ENCODE data around the gene PSMD13.

PSMD13 gene

DNA sequence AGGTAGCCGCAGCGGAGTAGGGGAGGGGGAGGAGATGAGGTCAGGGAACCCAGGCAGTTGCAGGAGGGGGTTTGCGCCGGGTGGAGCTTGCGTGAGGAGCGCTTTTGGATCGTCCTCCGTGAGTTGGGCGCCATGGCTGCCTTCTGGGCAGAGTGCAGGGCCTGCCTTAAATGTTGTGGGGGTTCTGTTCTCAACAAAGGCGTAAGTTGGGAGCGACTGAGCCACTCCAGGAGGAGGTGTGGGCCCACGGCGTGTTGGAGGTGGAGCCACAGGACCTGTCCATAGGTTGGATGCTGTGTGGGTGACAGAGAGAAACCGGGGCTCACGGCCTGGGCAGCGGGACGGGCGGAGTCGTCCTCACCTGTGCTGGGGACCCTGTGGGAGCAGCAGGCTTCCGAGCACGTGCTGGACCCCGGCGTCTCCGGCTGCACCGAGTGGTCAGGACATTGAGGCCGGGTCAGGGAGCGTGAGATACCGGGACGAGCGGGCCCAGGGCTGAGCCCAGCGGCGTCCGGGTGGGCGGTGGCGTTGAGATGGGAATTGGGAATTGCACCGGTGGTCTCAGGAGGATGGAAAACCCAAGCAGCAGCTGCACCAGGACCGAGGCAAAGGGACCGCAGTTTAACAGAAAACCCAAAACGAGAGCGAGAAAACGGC lies 51.2 kb downstream of the PSMD13 start:
- DNase-seq (ENCODE audit: low read depth, low spot score): no peak

DNA sequence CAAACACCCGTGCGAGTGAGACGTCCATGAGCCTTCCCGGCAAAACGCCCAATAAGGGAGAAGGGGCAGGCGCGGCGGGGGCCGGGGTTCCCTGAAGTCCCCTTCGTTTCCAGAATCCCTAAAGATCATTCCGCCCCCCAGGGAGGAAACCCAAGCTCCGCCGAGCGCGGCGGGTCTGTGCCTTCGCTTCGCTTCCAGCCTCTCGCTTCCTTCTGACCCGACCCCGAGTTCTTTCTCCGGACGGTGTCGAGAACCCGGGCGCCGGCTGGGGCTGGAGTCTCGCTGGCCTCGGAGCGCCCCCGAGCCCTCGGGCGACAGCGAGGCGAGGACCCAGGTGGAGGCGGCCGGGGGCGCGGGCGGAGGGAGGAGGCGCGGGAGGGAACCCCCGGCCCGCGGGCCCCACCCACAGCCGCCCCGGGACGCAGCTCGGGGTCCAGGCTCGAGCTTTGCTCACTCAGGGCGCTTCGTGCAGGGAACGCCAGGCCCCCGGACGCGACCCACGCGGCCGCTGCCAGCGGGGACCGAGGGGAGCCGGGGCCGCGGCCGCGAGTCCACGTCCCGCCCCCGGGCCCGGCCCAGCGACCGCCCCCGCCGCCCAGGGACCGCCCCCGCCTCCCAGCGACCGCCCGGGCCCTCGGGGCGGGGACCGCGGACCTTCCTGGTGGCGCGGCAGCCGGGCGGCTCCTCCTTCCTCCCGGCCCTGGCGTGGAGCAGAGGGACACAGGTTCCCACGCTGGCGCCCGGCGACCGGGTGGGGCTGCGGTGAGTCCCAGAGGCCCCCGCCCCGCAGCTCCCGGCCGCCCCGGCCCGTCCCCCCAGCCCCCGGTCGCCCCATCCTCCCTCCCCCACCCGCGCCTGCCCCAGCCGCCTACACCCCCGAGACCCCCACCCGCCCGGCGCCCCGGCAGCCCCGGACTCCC lies 52.0 kb downstream of the PSMD13 start, which contains the start of gene PGGHG:
Gene PGGHG (plus strand): TSS at position 649 of the 920 bp plus-strand sequence. CDS start 691 bp downstream, outside the sequence.
- no peak for DNase-seq (ENCODE audit: low read depth, low spot score)

DNA sequence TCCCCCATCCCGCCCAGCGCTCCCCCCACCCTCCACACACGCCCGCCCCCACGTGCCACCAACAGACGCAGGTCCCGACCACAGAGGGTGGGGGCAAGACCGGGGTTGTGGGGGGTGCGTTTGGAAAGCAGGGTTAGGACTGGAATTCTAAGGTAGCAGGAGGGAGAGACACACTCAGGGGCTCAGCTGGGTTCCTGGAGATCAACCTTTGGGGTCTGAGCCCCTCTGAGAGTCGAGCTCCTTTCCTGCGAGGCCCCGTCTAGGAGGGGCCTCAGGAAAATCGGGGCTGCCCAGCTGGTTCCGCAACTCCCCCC lies 52.6 kb downstream of the PSMD13 start:
- DNase-seq (ENCODE audit: low read depth, low spot score): no peak

DNA sequence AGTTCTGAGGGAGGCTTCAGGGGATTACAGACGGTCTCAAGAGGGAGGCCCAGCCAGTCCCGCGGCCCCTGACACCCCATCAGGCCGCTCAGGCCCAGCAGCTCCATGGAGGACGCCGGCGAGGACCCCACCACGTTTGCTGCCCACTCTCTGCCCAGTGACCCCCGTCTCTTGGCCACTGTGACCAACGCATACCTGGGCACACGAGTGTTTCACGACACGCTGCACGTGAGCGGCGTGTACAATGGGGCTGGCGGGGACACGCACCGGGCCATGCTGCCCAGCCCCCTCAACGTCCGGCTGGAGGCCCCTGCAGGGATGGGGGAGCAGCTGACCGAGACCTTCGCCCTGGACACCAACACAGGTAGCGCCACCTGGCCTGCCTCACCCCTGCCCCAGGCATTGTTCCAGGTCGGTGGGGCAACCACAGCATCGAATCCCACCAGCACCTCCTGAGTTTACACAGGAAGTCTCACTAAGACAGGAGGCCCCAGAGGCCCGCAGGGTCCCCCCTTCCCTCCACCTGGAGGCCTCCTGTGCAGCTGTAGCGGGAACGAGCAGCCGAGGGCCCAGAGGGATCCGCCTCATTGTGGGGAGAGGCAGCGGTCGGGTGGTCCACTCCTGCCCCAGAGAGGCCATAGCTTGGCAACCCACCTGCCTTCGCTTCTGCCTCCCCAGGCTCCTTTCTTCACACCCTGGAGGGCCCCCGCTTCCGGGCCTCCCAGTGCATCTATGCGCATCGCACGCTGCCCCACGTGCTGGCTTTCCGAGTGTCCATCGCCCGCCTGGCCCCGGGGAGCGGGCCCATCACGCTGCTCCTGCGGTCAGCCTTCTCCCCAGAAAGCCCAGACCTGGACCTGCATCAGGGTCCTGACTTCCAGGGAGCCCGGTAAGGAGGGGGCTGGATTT lies 53.2 kb downstream of the PSMD13 start:
- DNase-seq (ENCODE audit: low read depth, low spot score): no peak

DNA sequence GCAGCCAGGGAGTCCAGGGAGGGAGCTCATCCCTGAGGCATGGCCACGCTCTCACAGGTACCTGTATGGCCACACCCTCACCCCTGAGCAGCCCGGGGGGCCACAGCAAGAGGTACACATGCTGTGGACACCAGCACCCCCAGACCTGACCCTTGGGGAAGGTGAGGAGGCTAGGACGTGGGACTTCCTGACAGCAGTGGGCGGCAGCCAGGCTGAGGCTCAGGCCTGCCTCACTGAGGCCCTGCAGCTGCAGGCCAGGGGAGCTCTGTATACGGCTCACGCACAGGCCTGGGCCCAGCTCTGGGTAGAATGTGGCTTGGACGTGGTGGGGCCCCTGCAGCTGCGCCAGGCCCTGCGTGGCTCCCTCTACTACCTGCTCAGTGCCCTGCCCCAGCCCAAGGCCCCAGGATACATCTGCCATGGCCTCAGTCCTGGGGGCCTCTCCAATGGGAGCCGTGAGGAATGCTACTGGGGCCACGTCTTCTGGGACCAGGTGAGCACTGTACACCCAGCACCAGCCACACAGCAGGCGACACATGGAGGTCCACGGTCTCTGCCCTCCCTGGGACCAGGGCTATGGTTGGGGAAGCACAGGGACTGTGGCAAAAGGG lies 54.0 kb downstream of the PSMD13 start:
- DNase-seq (ENCODE audit: low read depth, low spot score): no peak

DNA sequence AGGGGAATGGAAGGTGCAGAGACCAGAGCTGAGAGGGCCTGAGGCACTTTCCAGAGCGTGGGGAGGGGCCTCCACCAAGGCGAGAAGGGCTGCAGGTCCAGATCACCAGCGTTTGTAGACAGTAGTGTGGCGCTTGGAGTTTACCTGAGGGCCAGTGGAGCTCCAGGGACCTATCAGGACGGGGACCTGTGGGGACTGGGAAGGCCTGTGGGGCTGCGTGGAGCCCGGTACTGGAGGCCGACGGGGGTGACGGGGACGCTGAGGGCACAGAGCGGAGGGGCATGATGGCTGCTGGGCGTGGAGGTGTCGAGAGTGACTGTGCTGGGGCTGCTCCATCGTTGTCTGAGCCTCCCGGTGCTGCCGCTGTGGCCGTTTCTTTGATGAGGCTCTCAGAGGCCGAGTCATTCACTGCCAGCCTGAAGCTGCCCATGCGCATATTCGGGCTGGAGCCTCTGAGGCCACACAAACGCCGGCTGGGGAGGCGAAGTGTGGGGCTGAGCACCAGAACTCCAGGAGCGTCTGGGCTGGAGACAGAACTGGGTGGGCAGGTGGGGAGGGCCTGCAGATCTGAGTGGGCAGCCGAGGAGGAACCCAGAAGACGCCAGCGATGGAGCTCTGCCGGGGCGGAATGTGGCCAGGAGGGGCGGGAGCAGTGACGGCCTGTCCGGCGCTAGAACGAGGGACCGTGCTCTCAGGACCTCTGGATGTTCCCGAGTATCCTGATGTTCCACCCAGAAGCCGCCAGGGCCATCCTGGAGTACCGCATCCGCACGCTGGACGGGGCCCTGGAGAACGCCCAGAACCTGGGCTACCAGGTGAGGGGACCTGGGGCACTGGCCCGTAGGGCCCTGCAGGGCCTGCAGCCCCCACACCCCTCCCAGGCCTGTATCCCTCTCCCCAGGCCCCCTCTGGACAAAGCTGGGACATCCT lies 54.8 kb downstream of the PSMD13 start:
- DNase-seq (ENCODE audit: low read depth, low spot score): no peak

DNA sequence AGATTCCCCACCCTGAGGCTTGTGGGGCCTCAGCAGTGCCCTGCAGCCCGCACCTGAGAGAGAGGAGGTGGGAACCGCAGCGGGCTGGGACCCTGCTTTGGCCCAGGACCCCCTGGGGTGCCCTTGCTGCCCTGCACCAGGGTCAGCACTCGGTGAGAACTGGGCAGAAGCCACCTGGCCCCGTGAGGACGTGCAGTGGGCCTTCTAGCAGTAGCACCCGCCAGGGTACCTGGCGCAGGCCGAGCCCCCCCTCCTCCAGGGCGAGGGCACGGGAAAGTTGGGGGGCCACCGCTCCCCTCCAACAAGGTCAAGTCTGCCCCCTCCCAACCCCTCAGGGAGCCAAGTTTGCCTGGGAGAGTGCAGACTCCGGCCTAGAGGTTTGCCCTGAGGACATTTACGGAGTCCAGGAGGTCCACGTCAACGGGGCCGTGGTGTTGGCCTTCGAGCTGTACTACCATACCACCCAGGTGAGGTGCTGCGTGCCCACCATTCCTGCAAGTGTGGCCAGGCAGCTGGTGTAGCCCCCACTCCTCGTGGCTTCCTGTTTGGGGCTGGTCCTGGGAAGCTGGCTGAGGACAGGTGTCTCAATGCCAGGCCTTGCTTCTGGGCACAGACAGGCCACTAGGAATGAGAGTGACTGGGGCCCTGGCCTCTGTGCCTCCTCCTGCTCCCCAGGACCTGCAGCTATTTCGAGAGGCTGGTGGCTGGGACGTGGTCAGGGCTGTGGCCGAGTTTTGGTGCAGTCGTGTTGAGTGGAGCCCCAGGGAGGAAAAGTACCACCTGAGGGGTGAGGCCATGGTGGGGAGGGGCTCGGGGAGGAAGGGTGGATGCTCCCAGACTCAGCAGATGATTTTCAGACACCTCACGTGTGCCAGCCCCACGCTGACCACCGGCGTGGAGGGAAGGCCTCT lies 55.7 kb downstream of the PSMD13 start:
- DNase-seq (ENCODE audit: low read depth, low spot score): no peak

DNA sequence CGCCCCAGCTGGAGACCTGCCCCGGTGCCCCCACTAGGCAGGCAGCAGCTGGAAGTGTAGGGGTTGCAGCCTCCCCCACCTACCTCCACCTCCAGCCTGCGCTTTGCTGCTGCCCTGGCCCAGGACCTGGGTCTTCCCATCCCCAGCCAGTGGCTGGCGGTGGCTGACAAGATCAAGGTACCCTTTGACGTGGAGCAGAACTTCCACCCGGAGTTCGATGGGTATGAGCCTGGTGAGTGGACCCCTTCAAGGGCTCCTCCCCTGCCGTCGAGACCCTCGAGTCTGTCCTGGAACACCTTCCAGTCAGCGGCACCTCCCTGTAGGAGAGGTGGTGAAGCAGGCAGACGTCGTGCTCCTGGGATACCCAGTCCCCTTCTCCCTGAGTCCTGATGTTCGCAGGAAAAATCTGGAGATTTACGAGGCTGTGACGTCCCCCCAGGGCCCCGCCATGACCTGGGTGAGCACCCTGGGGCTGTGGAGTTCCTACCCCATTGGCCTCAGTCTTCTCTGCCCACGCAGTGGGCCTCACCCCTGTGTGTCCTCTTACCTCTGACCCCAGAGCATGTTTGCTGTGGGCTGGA lies 56.6 kb downstream of the PSMD13 start:
- no peak for DNase-seq (ENCODE audit: low read depth, low spot score)

DNA sequence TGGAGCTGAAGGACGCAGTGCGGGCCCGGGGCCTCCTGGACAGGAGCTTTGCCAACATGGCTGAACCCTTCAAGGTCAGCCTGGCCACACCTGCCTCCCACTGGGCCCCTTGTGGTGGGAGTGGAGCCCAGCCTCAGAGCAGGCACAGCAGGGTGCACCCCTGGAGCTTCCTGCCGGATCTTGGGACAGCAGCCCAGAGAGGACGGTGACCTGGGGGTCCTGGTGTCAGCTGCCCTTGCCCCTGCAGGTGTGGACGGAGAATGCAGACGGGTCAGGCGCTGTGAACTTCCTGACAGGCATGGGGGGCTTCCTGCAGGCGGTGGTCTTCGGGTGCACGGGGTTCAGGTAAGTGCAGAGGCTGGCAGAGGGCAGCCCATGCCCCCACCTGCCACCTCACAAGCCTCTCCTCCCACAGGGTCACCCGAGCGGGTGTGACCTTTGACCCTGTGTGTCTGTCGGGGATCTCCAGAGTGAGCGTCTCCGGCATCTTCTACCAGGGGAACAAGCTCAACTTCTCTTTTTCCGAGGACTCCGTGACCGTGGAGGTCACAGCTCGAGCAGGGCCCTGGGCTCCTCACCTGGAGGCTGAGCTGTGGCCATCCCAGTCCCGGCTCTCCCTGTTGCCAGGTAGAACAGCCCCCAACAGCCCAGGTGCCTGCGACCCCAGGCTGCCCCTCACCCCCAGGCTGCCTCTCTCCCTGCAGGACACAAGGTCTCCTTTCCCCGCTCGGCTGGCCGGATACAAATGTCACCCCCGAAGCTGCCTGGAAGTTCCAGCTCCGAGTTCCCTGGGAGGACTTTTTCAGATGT lies 57.3 kb downstream of the PSMD13 start:
- no peak for DNase-seq (ENCODE audit: low read depth, low spot score)

DNA sequence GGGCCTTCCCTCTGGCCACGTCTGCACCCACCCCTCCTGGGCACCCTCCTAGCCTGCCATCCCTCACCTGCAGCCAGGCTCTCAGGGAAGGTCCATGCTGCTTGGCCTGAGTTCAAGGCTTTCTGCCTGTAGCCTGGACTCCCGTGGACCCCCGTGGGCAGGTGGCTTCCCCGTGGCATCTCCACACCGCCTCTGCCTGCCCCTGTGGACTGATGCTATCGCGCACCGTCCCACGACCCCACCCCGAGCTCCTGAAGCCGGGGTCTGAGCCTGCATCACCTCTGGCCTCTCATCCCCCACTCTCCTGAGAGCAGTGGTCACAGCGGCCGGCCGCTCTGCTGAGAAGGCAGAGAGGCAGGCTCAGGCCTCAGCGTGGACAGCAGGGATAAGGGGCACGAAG lies 58.0 kb downstream of the PSMD13 start:
- no peak for DNase-seq (ENCODE audit: low read depth, low spot score)

DNA sequence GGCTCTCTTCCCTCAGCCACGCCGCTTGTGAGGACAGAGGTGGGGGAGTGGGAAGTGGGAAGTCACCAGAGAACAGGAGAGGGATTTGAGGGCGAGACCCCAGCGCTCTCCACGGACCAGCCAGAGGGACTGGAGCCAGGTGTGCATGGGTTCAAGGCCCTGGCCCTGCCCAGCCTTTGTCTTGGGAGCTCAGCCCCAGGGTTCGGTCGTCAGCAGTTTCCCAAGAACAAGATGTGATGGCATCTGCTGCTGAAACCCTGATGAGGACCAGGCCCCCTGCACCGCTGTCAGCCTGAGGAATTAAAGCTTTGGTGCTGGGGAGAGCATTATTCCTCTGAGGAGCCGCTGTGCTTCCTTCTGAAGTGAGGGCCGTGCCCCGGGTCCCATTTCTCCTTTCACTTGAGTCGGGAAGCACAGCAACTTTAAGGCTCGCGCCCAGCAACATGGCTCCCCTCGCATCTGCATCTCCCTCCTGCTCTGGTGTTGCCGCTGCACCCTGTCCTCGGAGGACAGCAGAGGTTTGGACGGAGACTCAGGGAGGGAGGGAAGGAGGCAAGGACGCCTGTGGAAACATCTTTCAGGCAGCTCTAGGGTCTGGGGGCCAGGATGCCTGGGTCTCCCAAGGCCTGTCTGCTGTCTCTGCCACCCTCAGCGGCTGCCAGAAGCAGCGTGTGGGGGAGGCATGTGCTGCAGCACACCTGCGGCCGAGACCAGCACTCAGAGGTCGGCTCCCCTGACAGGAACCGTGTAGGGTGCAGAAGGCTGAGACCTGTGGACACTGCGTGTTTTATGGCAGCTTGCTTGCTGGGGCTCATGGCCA lies 58.8 kb downstream of the PSMD13 start:
- no peak for DNase-seq (ENCODE audit: low read depth, low spot score)

DNA sequence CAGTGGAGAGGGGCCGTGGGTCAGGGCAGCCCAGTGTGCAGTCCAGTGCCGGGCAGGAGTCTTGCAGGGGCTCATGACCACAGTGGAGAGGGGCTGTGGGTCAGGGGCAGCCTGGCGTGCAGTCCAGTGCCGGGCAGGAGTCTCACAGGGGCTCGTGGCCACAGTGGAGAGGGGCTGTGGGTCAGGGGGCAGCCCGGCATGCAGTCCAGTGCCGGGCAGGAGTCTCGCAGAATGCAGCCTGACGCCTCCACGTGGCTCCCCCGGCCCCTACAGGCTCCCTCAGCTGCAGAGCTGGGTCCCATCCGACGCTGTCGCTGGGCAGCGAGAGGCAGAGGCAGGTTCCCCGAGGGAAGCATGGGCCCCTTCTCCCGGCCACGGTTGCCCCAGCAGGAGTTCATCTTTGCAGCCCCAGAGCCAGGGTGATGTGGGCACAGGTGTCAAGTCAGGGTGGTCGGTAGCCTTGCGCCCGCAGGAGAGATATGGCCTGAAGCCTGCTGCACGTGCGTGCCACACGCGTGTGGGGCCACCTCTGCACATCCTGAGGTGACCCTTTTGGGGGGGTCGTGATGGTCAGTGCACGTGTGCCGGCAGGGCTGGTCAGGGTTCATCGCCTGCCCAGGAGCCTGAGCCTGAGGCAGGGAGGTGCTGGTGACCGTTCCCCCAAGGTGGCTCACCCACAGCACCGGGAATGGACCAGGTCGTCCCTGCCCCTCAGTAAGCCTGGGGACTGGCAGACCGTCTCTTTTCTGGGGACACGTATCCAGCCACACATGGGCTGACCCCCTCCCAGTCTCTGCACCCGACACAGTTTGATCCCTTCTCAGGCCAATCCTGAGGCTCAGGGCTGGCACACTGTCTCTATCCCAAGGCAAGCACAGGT lies 59.6 kb downstream of the PSMD13 start:
- no peak for DNase-seq (ENCODE audit: low read depth, low spot score)

DNA sequence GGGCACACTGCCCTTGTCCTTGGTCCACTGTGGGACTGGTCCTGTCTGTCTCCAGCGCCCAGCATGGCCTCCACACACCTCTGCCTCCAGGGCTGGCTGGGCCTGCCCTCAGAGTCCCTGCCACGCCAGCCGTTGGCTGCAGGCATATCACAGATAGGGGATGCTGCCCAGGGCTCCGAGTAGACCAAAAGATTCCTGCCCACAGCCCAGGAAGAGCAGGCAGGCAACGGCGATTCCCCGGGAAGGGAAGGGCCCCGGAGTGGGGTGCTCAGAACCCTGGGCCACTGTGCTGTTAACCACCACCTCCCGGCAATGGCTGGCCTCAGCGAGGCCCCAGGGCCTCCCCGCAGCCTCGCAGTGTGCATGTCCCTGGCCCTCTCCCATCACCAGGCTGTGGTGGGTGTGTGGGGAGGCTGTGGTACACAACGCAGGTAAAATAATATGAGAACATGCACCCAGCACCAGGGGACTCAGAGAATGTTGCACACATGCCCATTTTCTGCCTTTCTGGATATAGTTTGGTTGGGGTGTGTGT lies 60.3 kb downstream of the PSMD13 start:
- DNase-seq (ENCODE audit: low read depth, low spot score): no peak

DNA sequence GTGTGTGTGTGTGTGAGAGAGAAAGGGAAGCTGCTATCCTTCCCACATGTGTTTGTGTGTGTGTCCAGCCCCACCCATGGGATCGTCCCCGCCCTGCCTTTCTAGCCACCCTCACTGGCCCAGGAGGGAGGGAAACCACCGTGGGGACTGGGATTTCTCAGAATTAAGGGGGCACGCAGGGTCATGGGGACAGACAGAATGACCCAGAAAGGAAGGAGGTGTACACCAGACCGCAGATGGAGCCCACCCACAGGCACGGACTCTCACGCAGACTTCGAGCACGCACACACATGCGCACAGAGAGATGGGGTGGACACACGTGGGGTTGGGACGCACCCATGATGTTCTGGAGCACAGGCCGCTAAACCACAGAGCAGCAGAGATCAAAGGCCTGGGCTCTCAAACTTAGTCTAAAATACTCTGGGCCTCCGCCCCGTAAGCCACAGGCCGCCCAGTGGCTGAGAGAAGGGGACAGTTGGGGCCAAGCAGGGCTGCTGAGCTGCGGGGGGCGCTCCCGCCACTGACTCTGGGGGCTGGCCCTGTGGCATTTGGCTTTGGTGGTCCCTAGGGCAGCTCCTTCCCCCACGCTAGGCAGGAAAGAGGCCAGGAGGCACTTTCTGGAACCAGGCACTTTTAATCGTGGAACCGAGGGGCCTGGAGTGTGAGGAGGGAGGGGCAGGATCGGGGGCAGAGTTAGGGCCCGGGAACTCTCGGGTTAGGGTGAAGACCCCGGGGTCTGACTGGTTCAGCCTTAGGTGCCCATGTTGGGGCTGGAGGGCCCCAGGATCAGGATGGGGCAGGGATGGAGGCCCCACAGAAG lies 61.0 kb downstream of the PSMD13 start:
- no peak for DNase-seq (ENCODE audit: low read depth, low spot score)

DNA sequence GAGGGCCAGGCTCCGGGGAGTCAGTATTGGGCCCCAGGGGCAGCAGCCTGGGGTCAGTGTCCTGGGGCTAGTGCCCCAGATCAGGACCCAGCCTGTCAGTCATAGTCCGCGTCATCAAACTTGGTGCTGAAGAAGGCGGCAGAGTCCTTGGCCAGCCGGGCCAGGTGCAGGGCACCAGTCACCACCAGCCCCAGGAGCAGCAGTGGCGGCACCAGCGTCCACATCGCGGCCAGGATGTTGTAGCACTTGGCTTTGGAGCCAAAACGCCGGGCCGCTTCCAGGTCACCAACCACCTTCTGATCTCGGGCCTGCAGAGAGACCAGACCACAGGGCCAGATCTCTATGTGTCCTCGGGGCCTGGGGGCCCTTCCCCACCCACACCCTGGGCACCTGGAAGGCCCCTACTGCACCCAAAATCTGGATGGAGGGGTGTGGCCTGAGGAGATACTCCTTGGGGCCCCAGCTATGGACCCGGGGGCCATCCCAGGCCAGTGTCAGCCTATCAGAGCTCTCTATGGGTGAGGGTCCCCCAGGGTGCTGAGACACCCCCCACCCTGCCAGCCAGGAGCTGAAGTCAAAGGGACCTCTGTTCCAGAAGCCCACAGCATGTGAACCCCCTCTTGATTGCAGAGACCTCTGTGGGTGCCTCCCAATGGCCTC lies 61.8 kb downstream of the PSMD13 start:
- no peak for DNase-seq (ENCODE audit: low read depth, low spot score)

Measured in smooth muscle cell of the brain vasculature (primary cell).